ENCODE data around the gene PRELID3B. TPM values are rescaled to one million over a fixed set of nuclear protein-coding genes. Genes with fewer than 3 reads are reported as not detected.

Gene PRELID3B
- total and polyA plus RNA-seq, 2 of the 8 experiments (the other 6 are each of a cell fraction or from before 2014, with no cell fraction given): 8.1 to 50.5 TPM

DNA sequence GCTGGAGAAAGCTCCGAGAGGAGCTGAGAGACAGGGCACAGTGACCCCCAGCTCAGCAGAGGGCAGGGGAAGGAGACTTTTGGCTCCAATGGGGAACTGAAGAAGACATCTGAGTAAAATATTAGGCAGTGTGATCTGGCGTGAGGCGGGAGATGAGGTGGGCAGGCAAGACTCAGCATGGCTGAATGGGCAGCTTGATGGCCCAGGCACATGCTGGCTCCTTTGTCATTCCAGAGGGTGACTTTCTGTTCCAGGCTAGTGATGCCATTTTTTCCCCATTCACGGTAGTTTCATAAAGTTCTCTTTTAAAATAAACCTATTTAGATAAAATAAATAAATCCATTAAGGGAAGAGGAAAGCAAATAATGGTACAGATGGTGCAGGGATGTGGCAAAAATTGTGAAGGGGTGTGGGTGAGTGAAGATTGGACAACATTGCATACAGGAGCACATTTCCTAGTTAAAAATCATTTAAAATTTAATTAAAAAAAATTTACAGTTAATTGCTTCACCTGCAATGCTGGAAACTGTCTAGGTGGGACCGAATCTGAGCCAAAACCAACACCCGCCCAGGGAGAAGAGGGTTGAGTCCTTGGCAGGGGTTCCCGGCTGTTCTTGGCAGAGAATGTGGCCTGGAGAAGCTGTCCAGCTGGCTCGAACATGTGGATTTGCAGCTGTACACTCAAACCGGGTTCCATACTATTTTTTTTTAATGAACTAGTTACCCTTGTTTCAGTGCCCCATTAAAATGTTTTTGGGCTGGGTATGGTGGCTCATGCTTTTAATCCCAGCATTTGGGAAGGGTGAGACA is 41.7 kb upstream of the PRELID3B start:
- H2AFZ ChIP-seq (ENCODE audit: low read length): 0 out of 2 replicates have a peak overlapping the region, but pooled peaks have one; percentile 21
- no peaks in the 10 kb centered on the region for H3K79me2 ChIP-seq (ENCODE audit: control insufficient read depth in 1 of 2, insufficient read depth in 2 of 2, low read length in 2 of 2)
- no peak overlapping the region for H2BK20ac ChIP-seq (ENCODE audit: low read length)
- 91% methylated on average over 9 of the region's 9 CpGs; no CpG with 5 or more reads in 1 of the 2 experiments for WGBS, 2 experiments (ENCODE audit: extremely low coverage in 1 of 2, insufficient coverage in 1 of 2, insufficient read length in 1 of 2, insufficient replicate concordance in 2 of 2, low coverage in 1 of 2, low lambda C conversion rate in 2 of 2, missing lambda C conversion rate in 1 of 2)
- FAIRE-seq (no peak), DNase-seq (ENCODE audit: low read depth in 1 of 2, low spot score in 2 of 2) (no peak)
- H2AK5ac ChIP-seq (ENCODE audit: low read depth, low read length): no peak overlapping the region
- TF ChIP-seq HDAC2 (IDR thresholded peaks at IDR 0.05; ENCODE audit: borderline replicate concordance in 1 of 2, low read depth in 2 of 2, low read length in 2 of 2): no peak
- TF ChIP-seq USF2 (IDR thresholded peaks at IDR 0.05; ENCODE audit: low read length): no peak
- TF ChIP-seq CTCF (IDR thresholded peaks at IDR 0.05; ENCODE audit: control extremely low read depth in 1 of 3, insufficient read depth in 1 of 3, low read depth in 1 of 3, low read length in 3 of 3): no peak
- TF ChIP-seq, protein P1, sequence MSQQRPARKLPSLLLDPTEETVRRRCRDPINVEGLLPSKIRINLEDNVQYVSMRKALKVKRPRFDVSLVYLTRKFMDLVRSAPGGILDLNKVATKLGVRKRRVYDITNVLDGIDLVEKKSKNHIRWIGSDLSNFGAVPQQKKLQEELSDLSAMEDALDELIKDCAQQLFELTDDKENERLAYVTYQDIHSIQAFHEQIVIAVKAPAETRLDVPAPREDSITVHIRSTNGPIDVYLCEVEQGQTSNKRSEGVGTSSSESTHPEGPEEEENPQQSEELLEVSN (IDR thresholded peaks at IDR 0.05): peak; percentile 57
- no peak for TF ChIP-seq EGR1 (IDR thresholded peaks at IDR 0.05; ENCODE audit: borderline replicate concordance, low read depth, low read length)
- no peak for TF ChIP-seq PHF8 (conservative IDR thresholded peaks at IDR 0.05; ENCODE audit: low read depth, low read length)
- CTCF ChIA-PET (ENCODE audit: partially characterized antibody): interaction anchor here (0.6 to 2.4 kb wide), 9 partner anchors 7 to 412 kb away, joined by 3 to 9 read pairs (median 4); no protein-coding TSS in a partner anchor
- no peaks in the 10 kb centered on the region for H3K79me1 ChIP-seq (ENCODE audit: low read depth, low read length)
- H4K8ac ChIP-seq (ENCODE audit: extremely low read depth, insufficient read depth, low read length): no peak overlapping the region
- no peak overlapping the region for H2BK5ac ChIP-seq (ENCODE audit: low read depth, low read length)
- no peaks in the 10 kb centered on the region for H4K20me1 ChIP-seq (replicated peaks in 1 of 2; ENCODE audit: control insufficient read depth in 1 of 2, insufficient read depth in 2 of 2, low read length in 2 of 2)
- no peak overlapping the region for H3K14ac ChIP-seq (ENCODE audit: insufficient read length)
- H3K23ac ChIP-seq (ENCODE audit: insufficient read length): no peak overlapping the region
- H3K36me3 ChIP-seq (ENCODE audit: control insufficient read depth in 2 of 4, insufficient read depth in 4 of 4, low read length in 3 of 4): no peaks in the 10 kb centered on the region
- no peak overlapping the region for H2BK120ac ChIP-seq (replicated peaks; ENCODE audit: low read depth, low read length)
- H3K23me2 ChIP-seq (ENCODE audit: low read depth, low read length): no peaks in the 10 kb centered on the region
- H4K91ac ChIP-seq (replicated peaks; ENCODE audit: insufficient read length, low read length): no peak overlapping the region
- H3K4me2 ChIP-seq (ENCODE audit: insufficient read depth in 1 of 2, low read depth in 2 of 2, low read length in 2 of 2): no peak overlapping the region
- H3K27me3 ChIP-seq (replicated peaks in 1 of 4; ENCODE audit: control insufficient read depth in 3 of 4, extremely low read depth in 1 of 4, insufficient read depth in 3 of 4, low read length in 3 of 4): 0 out of 7 replicates have a peak, but pooled peaks cover 0 to 2% (median 0%) of the 10 kb centered on the region in 4 experiments
- H2BK15ac ChIP-seq (ENCODE audit: low read length): no peak overlapping the region
- no peaks in the 10 kb centered on the region for H3K4me1 ChIP-seq (replicated peaks in 1 of 4; ENCODE audit: control insufficient read depth in 3 of 4, insufficient read depth in 4 of 4, low read length in 3 of 4)
- no peak overlapping the region for H3K56ac ChIP-seq (replicated peaks; ENCODE audit: insufficient read length, low read depth, low read length)
- H3K4me3 ChIP-seq (ENCODE audit: extremely low read depth in 1 of 4, insufficient read depth in 2 of 4, low read depth in 3 of 4, low read length in 4 of 4): no peak overlapping the region
- H3K9ac ChIP-seq (replicated peaks in 1 of 4; ENCODE audit: extremely low read depth in 1 of 4, low read depth in 3 of 4, low read length in 3 of 4): no peak overlapping the region
- H4K5ac ChIP-seq (ENCODE audit: insufficient read length, low read depth, low read length): no peak overlapping the region
- no peaks in the 10 kb centered on the region for H3K9me3 ChIP-seq (ENCODE audit: insufficient read depth in 2 of 2, low read depth in 1 of 2, low read length in 1 of 2)
- no peak overlapping the region for H3K27ac ChIP-seq (ENCODE audit: low read depth, low read length)
- H2BK12ac ChIP-seq (ENCODE audit: low read depth, low read length): no peak overlapping the region
- no peak overlapping the region for H3K4ac ChIP-seq (replicated peaks; ENCODE audit: insufficient read length, low read depth, low read length)
- POLR2A ChIA-PET (ENCODE audit: partially characterized antibody): interaction anchor here (0.6 kb wide), 1 partner anchor 11 kb away, joined by 4 read pairs; no protein-coding TSS in a partner anchor
- H3K18ac ChIP-seq (ENCODE audit: extremely low read depth, low read length): no peak overlapping the region
